CD4-positive, CD25-positive, alpha-beta regulatory T cell (primary cell): Measurements from ENCODE around the gene ETHE1. TPM values are rescaled to one million over a fixed set of nuclear protein-coding genes. Genes with fewer than 3 reads are reported as not detected.

ENCODE experiments used
- ATAC-seq, 2 donors: fragments of 150-1000 bp; cut with Tn5 transposase; one replicate each; pipeline ENCODE4 v1.10.0; 2021; ENCODE audit warnings: low read depth in 2 of 2, moderate number of reproducible peaks in 2 of 2, moderate library complexity in 1 of 2
- DNase-seq, 3 donors: peaks; one replicate each; pipeline versions ENCODE4 v3.0.0 to v3.0.0-alpha.2; 2012 to 2022; ENCODE audit warnings: mixed read lengths in 1 of 3
- H3K27ac ChIP-seq: one replicate; pipeline ENCODE4 v1.7.0; 2013; ENCODE audit warnings: mild to moderate bottlenecking, low read length; ENCODE audit not compliant: insufficient read depth, poor library complexity, severe bottlenecking
- H3K27me3 ChIP-seq: one replicate; pipeline ENCODE4 v1.7.0; 2013; ENCODE audit warnings: low read length; ENCODE audit not compliant: control insufficient read depth, insufficient read depth
- H3K36me3 ChIP-seq: one replicate; pipeline ENCODE4 v1.7.0; 2013; ENCODE audit warnings: mild to moderate bottlenecking, low read length, moderate library complexity; ENCODE audit not compliant: control insufficient read depth, insufficient read depth
- H3K4me1 ChIP-seq: 2 replicates; pipeline ENCODE4 v1.7.0; 2013; ENCODE audit warnings: mild to moderate bottlenecking, low read length; ENCODE audit not compliant: insufficient read depth, control insufficient read depth, poor library complexity, severe bottlenecking
- H3K4me3 ChIP-seq: one replicate; pipeline ENCODE4 v1.7.0; 2013; ENCODE audit warnings: low read depth, mild to moderate bottlenecking, low read length, moderate library complexity
- H3K9me3 ChIP-seq, 2 experiments: 1 replicate in 1 of 2; 2 replicates in 1 of 2; pipeline ENCODE4 v1.7.0; 2013; ENCODE audit warnings: low read length in 2 of 2, mild to moderate bottlenecking in 1 of 2, moderate library complexity in 1 of 2; ENCODE audit not compliant: control insufficient read depth in 2 of 2
- H3K27ac Mint-ChIP-seq, 3 donors: one replicate each; pipeline ENCODE4 v1.8.0; 2020 to 2022; ENCODE audit warnings: mild to moderate bottlenecking in 3 of 3, mixed read lengths in 3 of 3, moderate library complexity in 2 of 3
- H3K27me3 Mint-ChIP-seq: one replicate; pipeline ENCODE4 v1.8.0; 2022; ENCODE audit warnings: mild to moderate bottlenecking, mixed read lengths
- H3K36me3 Mint-ChIP-seq: one replicate; pipeline ENCODE4 v1.8.0; 2020; ENCODE audit warnings: mixed read lengths
- H3K4me1 Mint-ChIP-seq, 4 donors: one replicate each; pipeline ENCODE4 v1.8.0; 2020 to 2022; ENCODE audit warnings: mixed read lengths in 4 of 4, mild to moderate bottlenecking in 1 of 4
- H3K4me3 Mint-ChIP-seq, 4 donors: one replicate each; pipeline ENCODE4 v1.8.0; 2020 to 2022; ENCODE audit warnings: mild to moderate bottlenecking in 4 of 4, mixed read lengths in 4 of 4, moderate library complexity in 3 of 4
- H3K9me3 Mint-ChIP-seq, 7 donors: one replicate each; pipeline ENCODE4 v1.8.0; 2020 to 2022; ENCODE audit warnings: mixed read lengths in 7 of 7, mild to moderate bottlenecking in 3 of 7, moderate library complexity in 2 of 7
- polyA plus RNA-seq, 4 donors: library from polyadenylated mRNA; unstranded; fragments of 300-500 nt; fragmentation: Illumina TruSeq; gene quantifications; one replicate each; pipeline ENCODE4 v1.2.3, GENCODE V29; 2021
- total RNA-seq: library from RNA; stranded (reverse); gene quantifications from one replicate; pipeline ENCODE4 v1.2.3, GENCODE V29; 2022

ETHE1 gene
- total and polyA plus RNA-seq, 5 donors from 2014 or later: 22.8 to 73.5 (median 56.3) TPM

GRCh38 chr19:43555185-43555770 lies 28.3 kb upstream of the ETHE1 start:
- peaks cover 29% of the 10 kb centered on the region for H3K36me3 Mint-ChIP-seq
- H3K27me3 ChIP-seq: no peaks in the 10 kb centered on the region
- H3K4me3 Mint-ChIP-seq: peak overlapping the region in 1 of 4 donors; percentile 36
- H3K9me3 Mint-ChIP-seq: peaks cover 0 to 1% (median 0%) of the 10 kb centered on the region in 7 donors
- H3K27ac ChIP-seq: no peak overlapping the region
- no peaks in the 10 kb centered on the region for H3K9me3 ChIP-seq
- peak; percentile 84 to 89 for ATAC-seq
- peak overlapping the region; percentile 48 to 91 (median 74) for H3K27ac Mint-ChIP-seq
- peaks cover 0 to 21% (median 14%) of the 10 kb centered on the region in 4 donors for H3K4me1 Mint-ChIP-seq
- H3K4me1 ChIP-seq: peaks cover 6% of the 10 kb centered on the region
- peaks cover 34% of the 10 kb centered on the region for H3K36me3 ChIP-seq
- DNase-seq: peak; percentile 65 to 88 (median 83)
- H3K4me3 ChIP-seq: no peak overlapping the region
- H3K27me3 Mint-ChIP-seq: no peaks in the 10 kb centered on the region

DNA sequence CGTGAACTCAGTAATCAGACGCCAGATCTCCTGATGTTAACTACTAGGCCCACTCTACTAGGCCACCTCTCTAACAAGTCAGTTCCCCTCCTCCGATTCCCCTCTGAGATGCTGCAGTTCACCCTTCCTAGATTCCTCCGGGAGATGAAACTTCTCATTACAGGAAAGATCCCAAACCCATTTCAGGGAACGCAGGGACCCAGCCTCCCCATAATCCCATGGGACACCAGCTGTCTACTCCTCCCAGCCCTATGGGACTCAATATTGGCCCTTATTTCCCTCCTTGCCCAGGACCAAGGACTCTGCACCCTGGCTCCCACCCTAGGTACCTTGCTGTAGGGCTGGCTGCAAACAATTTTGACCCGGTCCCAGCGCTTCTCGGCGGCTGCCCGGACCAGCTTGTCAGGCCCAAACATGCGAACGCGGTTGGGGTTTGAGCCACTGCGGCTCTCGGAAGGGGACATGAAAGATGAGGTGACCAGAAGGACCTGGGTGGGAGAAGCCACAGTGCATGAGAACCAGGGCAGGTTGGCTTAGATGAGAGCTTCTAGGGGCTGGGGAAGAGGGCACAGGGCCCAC lies 27.4 kb upstream of the ETHE1 start:
- Histone ChIP-seq H3K4me3 (no peak overlapping the region), H3K4me1 (peaks cover 6% of the 10 kb centered on the region), H3K27ac (no peak overlapping the region), H3K27me3 (no peaks in the 10 kb centered on the region), H3K36me3 (peaks cover 41% of the 10 kb centered on the region), H3K9me3 (no peaks in the 10 kb centered on the region)
- Mint-ChIP-seq H3K36me3 (peaks cover 30% of the 10 kb centered on the region), H3K9me3 (peaks cover 0 to 1% (median 0%) of the 10 kb centered on the region in 7 donors), H3K27ac (peak overlapping the region; percentile 41 to 76 (median 46)), H3K4me1 (peaks cover 0 to 14% (median 11%) of the 10 kb centered on the region in 4 donors), H3K4me3 (no peak overlapping the region), H3K27me3 (no peaks in the 10 kb centered on the region)
- ATAC-seq: no peak
- DNase-seq: no peak

GRCh38 chr19:43553656-43554055 lies 26.7 kb upstream of the ETHE1 start:
- Mint-ChIP-seq H3K4me3 (no peak overlapping the region), H3K9me3 (peaks cover 0 to 1% (median 0%) of the 10 kb centered on the region in 7 donors), H3K36me3 (peaks cover 30% of the 10 kb centered on the region), H3K27ac (peak overlapping the region; percentile 36 to 76 (median 41)), H3K4me1 (peaks cover 0 to 14% (median 10%) of the 10 kb centered on the region in 4 donors), H3K27me3 (no peaks in the 10 kb centered on the region)
- Histone ChIP-seq H3K27me3 (no peaks in the 10 kb centered on the region), H3K9me3 (no peaks in the 10 kb centered on the region), H3K4me1 (peaks cover 6% of the 10 kb centered on the region), H3K27ac (no peak overlapping the region), H3K4me3 (no peak overlapping the region), H3K36me3 (peaks cover 42% of the 10 kb centered on the region)
- DNase-seq: no peak
- ATAC-seq: no peak

GRCh38 chr19:43552616-43553015 lies 25.6 kb upstream of the ETHE1 start:
- H3K4me3 ChIP-seq: no peak overlapping the region
- Mint-ChIP-seq H3K9me3 (peaks cover 0 to 1% (median 0%) of the 10 kb centered on the region in 7 donors), H3K4me1 (peaks cover 0 to 13% (median 10%) of the 10 kb centered on the region in 4 donors), H3K4me3 (no peak overlapping the region), H3K27me3 (no peaks in the 10 kb centered on the region), H3K27ac (peak overlapping the region in 1 of 3 donors; percentile 38), H3K36me3 (peaks cover 27% of the 10 kb centered on the region)
- peaks cover 36% of the 10 kb centered on the region for H3K36me3 ChIP-seq
- ATAC-seq (no peak), DNase-seq (no peak)
- no peaks in the 10 kb centered on the region for H3K9me3 ChIP-seq
- no peaks in the 10 kb centered on the region for H3K27me3 ChIP-seq
- H3K4me1 ChIP-seq: peaks cover 6% of the 10 kb centered on the region
- H3K27ac ChIP-seq: no peak overlapping the region

- Mint-ChIP-seq H3K9me3 (peaks cover 0 to 1% (median 0%) of the 10 kb centered on the region in 7 donors), H3K27ac (peak overlapping the region in 1 of 3 donors; percentile 69), H3K27me3 (no peaks in the 10 kb centered on the region), H3K4me1 (peaks cover 0 to 13% (median 10%) of the 10 kb centered on the region in 4 donors), H3K36me3 (peaks cover 27% of the 10 kb centered on the region), H3K4me3 (no peak overlapping the region)
- Histone ChIP-seq H3K9me3 (no peaks in the 10 kb centered on the region), H3K4me3 (no peak overlapping the region), H3K27ac (no peak overlapping the region), H3K27me3 (no peaks in the 10 kb centered on the region), H3K36me3 (peaks cover 32% of the 10 kb centered on the region), H3K4me1 (peaks cover 6% of the 10 kb centered on the region)
- ATAC-seq (no peak), DNase-seq (no peak)
Observed at GRCh38 chr19:43552198-43552450, 25.1 kb upstream of the ETHE1 start.

DNA sequence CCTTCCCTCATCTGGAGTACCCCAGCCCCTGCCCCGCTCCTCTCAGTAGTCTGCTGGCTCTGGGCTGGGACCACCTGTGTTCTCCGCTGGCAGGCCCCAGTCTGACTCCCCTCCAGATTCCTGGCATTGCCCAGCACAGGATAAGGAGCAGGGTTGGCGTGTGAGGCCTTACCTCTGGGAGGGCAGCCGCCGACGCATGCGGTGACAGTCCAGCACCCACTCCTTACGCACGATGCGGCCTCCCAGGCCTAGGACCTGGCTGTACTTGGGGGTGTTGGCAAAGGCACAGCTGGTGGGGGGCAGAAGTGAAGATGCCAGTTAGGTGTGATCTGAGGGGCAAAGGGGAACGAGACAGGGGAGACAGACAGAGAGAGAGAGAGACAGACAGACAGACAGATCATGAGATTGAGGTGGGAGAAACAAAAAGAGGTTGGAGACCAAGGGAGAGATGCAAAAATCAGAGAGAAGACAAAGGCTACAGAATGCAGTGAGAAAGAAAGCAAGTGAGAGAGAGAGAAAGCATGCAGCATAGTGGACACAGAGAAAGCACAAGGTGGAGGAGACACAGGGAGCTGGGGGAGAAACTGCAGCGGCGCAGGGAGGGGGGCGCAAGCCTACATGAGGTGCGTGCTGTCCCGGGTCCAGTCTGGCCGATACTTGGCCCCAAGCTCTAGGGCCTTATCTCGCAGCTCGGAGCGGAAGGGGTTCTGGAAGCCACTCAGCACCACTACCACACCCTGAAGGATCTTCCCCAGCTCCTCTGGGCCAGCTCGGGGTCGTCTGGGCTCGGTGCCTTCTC lies 24.6 kb upstream of the ETHE1 start:
- peaks cover 27% of the 10 kb centered on the region for H3K36me3 Mint-ChIP-seq
- ATAC-seq: no peak

DNA sequence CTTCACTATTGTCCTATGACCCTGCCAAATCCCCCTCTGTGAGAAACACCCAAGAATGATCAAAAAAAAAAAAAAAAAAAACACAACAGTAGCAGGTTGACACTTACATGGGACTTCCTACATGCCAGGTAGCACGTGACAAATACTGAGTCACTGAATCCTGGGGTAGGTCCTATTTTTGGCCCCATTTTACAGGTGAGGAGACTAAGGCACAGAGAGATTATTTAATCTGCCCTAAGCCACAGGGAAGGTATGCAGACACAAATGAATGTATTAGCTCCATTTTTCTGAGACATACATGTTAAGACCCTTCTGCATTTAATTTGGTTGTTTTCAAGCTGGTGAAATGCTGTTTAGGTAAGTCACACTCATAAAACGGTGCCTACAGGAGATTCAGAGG lies 21.7 kb upstream of the ETHE1 start:
- no peak overlapping the region for H3K27ac ChIP-seq
- no peak for DNase-seq
- H3K4me1 ChIP-seq: no peaks in the 10 kb centered on the region
- H3K36me3 Mint-ChIP-seq: peaks cover 22% of the 10 kb centered on the region
- no peak overlapping the region for H3K27ac Mint-ChIP-seq
- H3K4me3 ChIP-seq: no peak overlapping the region
- no peaks in the 10 kb centered on the region for H3K27me3 ChIP-seq
- H3K4me1 Mint-ChIP-seq: peaks cover 0 to 2% (median 0%) of the 10 kb centered on the region in 4 donors
- H3K36me3 ChIP-seq: peaks cover 46% of the 10 kb centered on the region
- H3K9me3 ChIP-seq: no peaks in the 10 kb centered on the region
- ATAC-seq: no peak
- H3K9me3 Mint-ChIP-seq: peaks cover 0 to 1% (median 0%) of the 10 kb centered on the region in 7 donors
- no peak overlapping the region for H3K4me3 Mint-ChIP-seq
- H3K27me3 Mint-ChIP-seq: no peaks in the 10 kb centered on the region

More for the DNA sequence above, 24.6 kb upstream of the ETHE1 start:
- H3K4me1 Mint-ChIP-seq: peaks cover 0 to 13% (median 10%) of the 10 kb centered on the region in 4 donors
- Histone ChIP-seq H3K27me3 (no peaks in the 10 kb centered on the region), H3K4me3 (no peak overlapping the region), H3K4me1 (peaks cover 6% of the 10 kb centered on the region), H3K27ac (no peak overlapping the region), H3K9me3 (no peaks in the 10 kb centered on the region), H3K36me3 (peaks cover 32% of the 10 kb centered on the region)
- peak overlapping the region in 1 of 3 donors; percentile 69 for H3K27ac Mint-ChIP-seq
- no peak for DNase-seq
- no peak overlapping the region for H3K4me3 Mint-ChIP-seq
- H3K9me3 Mint-ChIP-seq: peaks cover 0 to 1% (median 0%) of the 10 kb centered on the region in 7 donors
- no peaks in the 10 kb centered on the region for H3K27me3 Mint-ChIP-seq
